K562 (cell line): Measurements from ENCODE around the gene RALGPS1. TPM values are rescaled to one million over a fixed set of nuclear protein-coding genes. Genes with fewer than 3 reads are reported as not detected.

Experiments
- ATAC-seq: fragments of 200-7000 bp; cut with Tn5 transposase; 3 replicates; pipeline ENCODE4 v1.9.1; 2020; ENCODE audit warnings: moderate library complexity
- BruUV-seq: library from RNA; stranded (reverse); fragments of 400-500 nt; replicated peaks from 2 replicates; lab custom pipeline; 2021; lab: Mats Ljungman, UMichigan
- CTCF ChIA-PET: fragments of 300-600 bp; formaldehyde crosslinking; extraction: SDS; loops from one replicate; lab custom pipeline; 2021; ENCODE audit warnings: low intra/inter-chr PET ratio; lab: Yijun Ruan, JAX
- POLR2A ChIA-PET: fragments of 300-600, 350-650 bp; sonication (Branson Sonifier 250); formaldehyde crosslinking; extraction: SDS; loops from one replicate; lab custom pipeline; 2021; ENCODE audit warnings: antibody characterized with exemption, inconsistent platforms; lab: Yijun Ruan, JAX
- DNase-seq, 4 experiments: peaks; one replicate each; pipeline versions ENCODE4 v3.0.0 to v3.0.0-alpha.2; 2011 to 2018; ENCODE audit warnings: low spot score in 3 of 4, mixed read lengths in 3 of 4; ENCODE audit errors: extremely low read depth in 1 of 4
- FAIRE-seq: peaks from 2 replicates; lab custom pipeline; 2011; peaks lifted over from hg19 to GRCh38; lab: Jason Lieb, UNC
- H2AFZ ChIP-seq: 2 replicates; pipeline ENCODE4 v1.6.0; 2011; ENCODE audit warnings: low read depth, low read length, control low read depth, inconsistent platforms
- H3K27ac ChIP-seq: fragments of 200-600 bp; 3 replicates; pipeline ENCODE4 v1.8.0; 2011; ENCODE audit warnings: low read depth, mild to moderate bottlenecking, control low read depth, inconsistent platforms, low read length, moderate library complexity, mixed read lengths; ENCODE audit errors: extremely low read depth
- H3K27me3 ChIP-seq, 2 experiments: fragments of 300-600 bp in 1 of 2; 2 replicates in 1 of 2; 3 replicates in 1 of 2; pipeline versions ENCODE4 v1.6.0 to v1.8.0; 2011; ENCODE audit warnings: inconsistent platforms in 2 of 2, low read length in 2 of 2, mild to moderate bottlenecking in 1 of 2, mixed read lengths in 1 of 2, moderate library complexity in 1 of 2; ENCODE audit not compliant: control insufficient read depth in 2 of 2, insufficient read depth in 2 of 2
- H3K36me3 ChIP-seq: fragments of 300-600 bp; 3 replicates; pipeline ENCODE4 v1.8.0; 2011; ENCODE audit warnings: mild to moderate bottlenecking, low read length, inconsistent platforms; ENCODE audit not compliant: control insufficient read depth, insufficient read depth
- H3K4me1 ChIP-seq, 2 experiments: fragments of 200-600 bp in 1 of 2; replicated peaks in 1 of 2; 2 replicates in 1 of 2; 3 replicates in 1 of 2; pipeline versions ENCODE4 v1.5.1 to v1.8.0; 2011; ENCODE audit warnings: inconsistent platforms in 2 of 2, low read length in 2 of 2, mild to moderate bottlenecking in 1 of 2, mixed read lengths in 1 of 2, moderate library complexity in 1 of 2; ENCODE audit not compliant: control insufficient read depth in 2 of 2, insufficient read depth in 2 of 2
- H3K4me2 ChIP-seq: 2 replicates; pipeline ENCODE4 v1.6.1; 2011; ENCODE audit warnings: low read length, control low read depth, inconsistent platforms, mixed read lengths; ENCODE audit not compliant: insufficient read depth
- H3K4me3 ChIP-seq: fragments of 200-600 bp; sonication (generic), shearing (Covaris generic); 2 replicates; pipeline ENCODE4 v1.5.1; 2016; ENCODE audit warnings: control low read depth, inconsistent platforms
- H3K79me2 ChIP-seq: fragments of 200-600 bp; 3 replicates; pipeline ENCODE4 v1.8.0; 2011; ENCODE audit warnings: low read length, inconsistent platforms; ENCODE audit not compliant: control insufficient read depth, insufficient read depth
- H3K9ac ChIP-seq, 2 experiments: 2 replicates each; pipeline versions ENCODE4 v1.6.0 to v1.6.1; 2011; ENCODE audit warnings: low read depth in 2 of 2, low read length in 2 of 2, control low read depth in 1 of 2, inconsistent platforms in 1 of 2, mild to moderate bottlenecking in 1 of 2, mixed read lengths in 1 of 2; ENCODE audit not compliant: insufficient read depth in 1 of 2
- H3K9me1 ChIP-seq: one replicate; pipeline ENCODE4 v1.6.0; 2011; ENCODE audit warnings: inconsistent platforms, mild to moderate bottlenecking, low read length, moderate library complexity; ENCODE audit not compliant: control insufficient read depth, insufficient read depth
- H3K9me3 ChIP-seq: replicated peaks from 2 replicates; pipeline ENCODE4 v1.5.1; 2011; ENCODE audit warnings: low read depth, low read length, inconsistent platforms; ENCODE audit not compliant: control insufficient read depth, insufficient read depth
- H4K20me1 ChIP-seq: replicated peaks from 2 replicates; pipeline ENCODE4 v1.6.1; 2011; ENCODE audit warnings: low read length, inconsistent platforms, mixed read lengths; ENCODE audit not compliant: control insufficient read depth, insufficient read depth
- CBX1 ChIP-seq: sonication (generic); IDR thresholded peaks from 2 replicates; pipeline ENCODE4 v1.6.1; 2016; ENCODE audit warnings: antibody characterized with exemption, low read depth, mild to moderate bottlenecking
- FOS ChIP-seq: IDR thresholded peaks from 3 replicates; pipeline ENCODE4 v1.6.1; 2011; ENCODE audit not compliant: insufficient read length; ENCODE audit errors: extremely low read depth
- FOXP1 ChIP-seq: sonication (generic); formaldehyde crosslinking; IDR thresholded peaks from 2 replicates; pipeline ENCODE4 v1.8.0; 2022; ENCODE audit warnings: mild to moderate bottlenecking, missing genetic modification reagents
- HNRNPUL1 ChIP-seq: fragments of 200-400 bp; formaldehyde crosslinking; IDR thresholded peaks from 2 replicates; pipeline ENCODE4 v1.6.1; 2017; ENCODE audit warnings: low read length
- KLF6 ChIP-seq: fragments of 250-450 bp; sonication (Bioruptor Pico); IDR thresholded peaks from 2 replicates; pipeline ENCODE4 v1.4.0; 2020; ENCODE audit warnings: mild to moderate bottlenecking, moderate library complexity, borderline replicate concordance
- PHB2 ChIP-seq: fragments of 450-650 bp; IDR thresholded peaks from 2 replicates; pipeline ENCODE4 v1.6.1; 2017; ENCODE audit warnings: low read depth
- PYGO2 ChIP-seq: fragments of 450-650 bp; IDR thresholded peaks from 2 replicates; pipeline ENCODE4 v1.6.1; 2016; ENCODE audit warnings: mild to moderate bottlenecking, missing genetic modification characterization, moderate library complexity, missing compliant biosample characterization
- TCF7 ChIP-seq: sonication (generic); IDR thresholded peaks from 2 replicates; pipeline ENCODE4 v1.6.1; 2016; ENCODE audit warnings: antibody characterized with exemption, borderline replicate concordance
- ZBTB34 ChIP-seq: fragments of 250-450 bp; sonication (Bioruptor Pico); IDR thresholded peaks from 2 replicates; pipeline ENCODE4 v1.8.0; 2021; ENCODE audit warnings: mild to moderate bottlenecking, moderate library complexity
- ZNF143 ChIP-seq: sonication (generic); formaldehyde crosslinking; IDR thresholded peaks from 2 replicates; pipeline ENCODE4 v1.9.0; 2022; ENCODE audit warnings: mild to moderate bottlenecking, missing genetic modification reagents
- ZNF316 ChIP-seq: fragments of 450-650 bp; IDR thresholded peaks from 2 replicates; pipeline ENCODE4 v1.6.1; 2016
- ZNF57 ChIP-seq: fragments of 450-650 bp; formaldehyde crosslinking; IDR thresholded peaks from 2 replicates; pipeline ENCODE4 v1.4.0; 2020; ENCODE audit warnings: mild to moderate bottlenecking, moderate library complexity
- WGBS: fragments of 100-300 bp; shearing (Covaris generic); methylation state at CpG from one replicate; pipeline ENCODE4 v1.1.6; 2016; ENCODE audit warnings: low coverage, mixed read lengths; ENCODE audit not compliant: insufficient coverage; ENCODE audit errors: missing lambda C conversion rate; 5-methylcytosine and 5-hydroxymethylcytosine counted together
- in situ Hi-C: fragments of 300-500 bp; cut with MboI; formaldehyde crosslinking; loops from 4 replicates; pipeline ENCODE4 v1.15.0; 2018; ENCODE audit warnings: inconsistent platforms, mixed read lengths
- intact Hi-C: fragments of 100-400 bp; cut with micrococcal nuclease; formaldehyde crosslinking; loops from 2 replicates; pipeline ENCODE4 v1.14.2; 2022
- polyA plus RNA-seq, 8 experiments: library from polyadenylated mRNA; depleted of rRNA in 4 of 8; stranded (reverse) in 5 of 8; unstranded in 3 of 8; fragments of >200 nt; fragmentation: Nextera tagmentation in 2 of 8; fragmentation: Illumina TruSeq in 1 of 8; extraction: Ambion mirVana in 2 of 8; extraction: Trizol in 1 of 8; gene quantifications; 2 replicates each; pipeline versions ENCODE4 v1.2.1 to v1.2.3, GENCODE V29; 2011 to 2014; ENCODE audit warnings: inconsistent platforms in 1 of 8, missing spikeins in 1 of 8
- total RNA-seq, 7 experiments: library from RNA; depleted of rRNA in 6 of 7; stranded (reverse); fragments of >200 nt in 6 of 7; fragmentation: Illumina TruSeq in 2 of 7; extraction: Trizol in 2 of 7; gene quantifications; 2 replicates each; pipeline versions ENCODE4 v1.2.1 to v1.2.3, GENCODE V29; 2011 to 2021; ENCODE audit warnings: low replicate concordance in 1 of 7
- TF ChIP-seq, protein P1 (sequence below): fragments of 250-450 bp; sonication (Bioruptor Pico); IDR thresholded peaks from 2 replicates; pipeline ENCODE4 v1.5.0; 2021
- TF ChIP-seq, protein P2 (sequence below): fragments of 200-400 bp; formaldehyde crosslinking; IDR thresholded peaks from 2 replicates; pipeline ENCODE4 v1.6.1; 2017; ENCODE audit warnings: mild to moderate bottlenecking, low read depth, low read length, moderate library complexity
- TF ChIP-seq, protein P3 (sequence below): sonication (generic); formaldehyde crosslinking; IDR thresholded peaks from 2 replicates; pipeline ENCODE4 v1.8.1; 2023; ENCODE audit warnings: missing genetic modification reagents, mild to moderate bottlenecking, borderline replicate concordance

The RALGPS1 gene
- total and polyA plus RNA-seq, 9 of the 15 experiments (the other 6 are each of a cell fraction or from before 2014, with no cell fraction given) = 0.04 to 2.6 (median 1.5) TPM

DNA sequence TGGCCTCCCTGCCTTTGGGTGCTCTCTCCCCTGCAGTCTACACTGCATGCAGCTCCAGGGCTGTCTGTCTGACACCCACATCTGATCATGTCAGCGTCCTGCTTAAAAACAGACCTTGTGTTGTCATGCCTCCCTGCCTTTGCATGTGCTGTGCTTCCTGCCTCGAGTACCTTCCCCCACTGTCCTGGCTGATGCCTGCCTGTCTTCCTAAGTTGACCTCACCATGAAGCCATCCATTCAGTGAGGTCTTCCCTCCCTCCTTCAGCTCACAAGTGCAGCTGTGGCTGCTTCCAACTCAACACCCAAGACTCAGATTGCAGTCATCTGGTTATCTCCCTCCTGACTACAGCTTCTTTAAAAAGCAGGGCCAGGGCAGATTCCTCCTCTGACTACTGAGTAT is 202.4 kb downstream of the RALGPS1 start:
- DNase-seq (no peak), FAIRE-seq (no peak), ATAC-seq (no peak)
- Histone ChIP-seq H3K79me2 (no peaks in the 10 kb centered on the region), H4K20me1 (peaks cover 18% of the 10 kb centered on the region), H3K9me1 (no peaks in the 10 kb centered on the region), H3K36me3 (no peaks in the 10 kb centered on the region), H3K4me3 (no peak overlapping the region), H3K4me1 (peaks cover 0 to 8% of the 10 kb centered on the region in 2 experiments; a peak in 2 of 5 replicates), H3K4me2 (no peak overlapping the region), H3K9ac (no peak overlapping the region), H2AFZ (no peak overlapping the region), H3K9me3 (no peaks in the 10 kb centered on the region), H3K27me3 (peaks cover 16 to 69% of the 10 kb centered on the region in 2 experiments; a peak in 4 of 5 replicates), H3K27ac (no peak overlapping the region)
- ChIA-PET CTCF (no interaction called here), POLR2A (interaction anchor here (0.6 to 1.5 kb wide), 6 partner anchors 48 to 436 kb away, joined by 3 read pairs; no protein-coding TSS in a partner anchor)
- intact Hi-C loops = no loop called here
- WGBS = 0% methylated on average over 2 of the region's 2 CpGs
- in situ Hi-C loops = no loop called here
- BruUV-seq = no TSS peak
- TF ChIP-seq ZNF143 (CRISPR knock-in tag) = no peak
- no peak for TF ChIP-seq TCF7
- no peak for TF ChIP-seq FOS
- TF ChIP-seq ZNF57 (CRISPR knock-in tag) = no peak
- no peak for TF ChIP-seq CBX1
- TF ChIP-seq PYGO2 (tag) = no peak
- no peak for TF ChIP-seq KLF6
- TF ChIP-seq, protein P1, sequence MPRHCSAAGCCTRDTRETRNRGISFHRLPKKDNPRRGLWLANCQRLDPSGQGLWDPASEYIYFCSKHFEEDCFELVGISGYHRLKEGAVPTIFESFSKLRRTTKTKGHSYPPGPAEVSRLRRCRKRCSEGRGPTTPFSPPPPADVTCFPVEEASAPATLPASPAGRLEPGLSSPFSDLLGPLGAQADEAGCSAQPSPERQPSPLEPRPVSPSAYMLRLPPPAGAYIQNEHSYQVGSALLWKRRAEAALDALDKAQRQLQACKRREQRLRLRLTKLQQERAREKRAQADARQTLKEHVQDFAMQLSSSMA (CRISPR knock-in tag) = no peak
- TF ChIP-seq HNRNPUL1 = no peak
- no peak for TF ChIP-seq PHB2
- TF ChIP-seq, protein P2, sequence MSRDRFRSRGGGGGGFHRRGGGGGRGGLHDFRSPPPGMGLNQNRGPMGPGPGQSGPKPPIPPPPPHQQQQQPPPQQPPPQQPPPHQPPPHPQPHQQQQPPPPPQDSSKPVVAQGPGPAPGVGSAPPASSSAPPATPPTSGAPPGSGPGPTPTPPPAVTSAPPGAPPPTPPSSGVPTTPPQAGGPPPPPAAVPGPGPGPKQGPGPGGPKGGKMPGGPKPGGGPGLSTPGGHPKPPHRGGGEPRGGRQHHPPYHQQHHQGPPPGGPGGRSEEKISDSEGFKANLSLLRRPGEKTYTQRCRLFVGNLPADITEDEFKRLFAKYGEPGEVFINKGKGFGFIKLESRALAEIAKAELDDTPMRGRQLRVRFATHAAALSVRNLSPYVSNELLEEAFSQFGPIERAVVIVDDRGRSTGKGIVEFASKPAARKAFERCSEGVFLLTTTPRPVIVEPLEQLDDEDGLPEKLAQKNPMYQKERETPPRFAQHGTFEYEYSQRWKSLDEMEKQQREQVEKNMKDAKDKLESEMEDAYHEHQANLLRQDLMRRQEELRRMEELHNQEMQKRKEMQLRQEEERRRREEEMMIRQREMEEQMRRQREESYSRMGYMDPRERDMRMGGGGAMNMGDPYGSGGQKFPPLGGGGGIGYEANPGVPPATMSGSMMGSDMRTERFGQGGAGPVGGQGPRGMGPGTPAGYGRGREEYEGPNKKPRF = no peak
- TF ChIP-seq FOXP1 = no peak
- TF ChIP-seq, protein P3, sequence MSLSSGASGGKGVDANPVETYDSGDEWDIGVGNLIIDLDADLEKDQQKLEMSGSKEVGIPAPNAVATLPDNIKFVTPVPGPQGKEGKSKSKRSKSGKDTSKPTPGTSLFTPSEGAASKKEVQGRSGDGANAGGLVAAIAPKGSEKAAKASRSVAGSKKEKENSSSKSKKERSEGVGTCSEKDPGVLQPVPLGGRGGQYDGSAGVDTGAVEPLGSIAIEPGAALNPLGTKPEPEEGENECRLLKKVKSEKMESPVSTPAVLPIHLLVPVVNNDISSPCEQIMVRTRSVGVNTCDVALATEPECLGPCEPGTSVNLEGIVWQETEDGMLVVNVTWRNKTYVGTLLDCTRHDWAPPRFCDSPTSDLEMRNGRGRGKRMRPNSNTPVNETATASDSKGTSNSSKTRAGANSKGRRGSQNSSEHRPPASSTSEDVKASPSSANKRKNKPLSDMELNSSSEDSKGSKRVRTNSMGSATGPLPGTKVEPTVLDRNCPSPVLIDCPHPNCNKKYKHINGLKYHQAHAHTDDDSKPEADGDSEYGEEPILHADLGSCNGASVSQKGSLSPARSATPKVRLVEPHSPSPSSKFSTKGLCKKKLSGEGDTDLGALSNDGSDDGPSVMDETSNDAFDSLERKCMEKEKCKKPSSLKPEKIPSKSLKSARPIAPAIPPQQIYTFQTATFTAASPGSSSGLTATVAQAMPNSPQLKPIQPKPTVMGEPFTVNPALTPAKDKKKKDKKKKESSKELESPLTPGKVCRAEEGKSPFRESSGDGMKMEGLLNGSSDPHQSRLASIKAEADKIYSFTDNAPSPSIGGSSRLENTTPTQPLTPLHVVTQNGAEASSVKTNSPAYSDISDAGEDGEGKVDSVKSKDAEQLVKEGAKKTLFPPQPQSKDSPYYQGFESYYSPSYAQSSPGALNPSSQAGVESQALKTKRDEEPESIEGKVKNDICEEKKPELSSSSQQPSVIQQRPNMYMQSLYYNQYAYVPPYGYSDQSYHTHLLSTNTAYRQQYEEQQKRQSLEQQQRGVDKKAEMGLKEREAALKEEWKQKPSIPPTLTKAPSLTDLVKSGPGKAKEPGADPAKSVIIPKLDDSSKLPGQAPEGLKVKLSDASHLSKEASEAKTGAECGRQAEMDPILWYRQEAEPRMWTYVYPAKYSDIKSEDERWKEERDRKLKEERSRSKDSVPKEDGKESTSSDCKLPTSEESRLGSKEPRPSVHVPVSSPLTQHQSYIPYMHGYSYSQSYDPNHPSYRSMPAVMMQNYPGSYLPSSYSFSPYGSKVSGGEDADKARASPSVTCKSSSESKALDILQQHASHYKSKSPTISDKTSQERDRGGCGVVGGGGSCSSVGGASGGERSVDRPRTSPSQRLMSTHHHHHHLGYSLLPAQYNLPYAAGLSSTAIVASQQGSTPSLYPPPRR = no peak
- TF ChIP-seq ZNF316 = no peak
- TF ChIP-seq ZBTB34 (CRISPR knock-in tag) = no peak
